Ammon's horn (tissue), 1 donor: ENCODE results near the gene RAB17.

ENCODE experiments used
- DNase-seq: peaks from one replicate; pipeline ENCODE4 v3.0.0-alpha.2; 2016; ENCODE audit warnings: low spot score

RAB17 gene

GRCh38 chr2:237558961-237559641 lies 31.4 kb downstream of the RAB17 start:
- DNase-seq = no peak

GRCh38 chr2:237557633-237558015 lies 32.9 kb downstream of the RAB17 start:
- DNase-seq = no peak

- DNase-seq = no peak
Observed at GRCh38 chr2:237556773-237557632, 33.5 kb downstream of the RAB17 start.

- DNase-seq = no peak
Observed at GRCh38 chr2:237555560-237555959, 35.0 kb downstream of the RAB17 start.

DNA sequence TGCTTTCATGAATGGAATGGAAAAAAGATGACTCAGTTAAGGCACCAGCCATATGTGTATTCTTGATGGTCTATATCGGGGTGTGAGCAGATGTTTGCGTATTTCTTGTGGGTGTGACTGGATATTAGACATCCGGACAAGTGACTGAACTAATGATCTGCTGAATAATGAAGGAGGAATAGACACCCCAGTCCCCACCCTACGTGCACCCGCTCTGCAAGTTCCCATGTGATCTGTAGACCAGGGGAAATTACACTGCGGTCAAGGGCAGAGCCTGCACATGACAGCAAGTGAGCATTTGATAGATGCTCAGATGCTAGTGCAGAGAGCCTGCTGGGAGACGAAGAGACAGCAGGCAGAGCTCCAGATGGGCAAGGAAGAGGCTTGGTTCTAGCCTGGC lies 36.6 kb downstream of the RAB17 start:
- DNase-seq = no peak

GRCh38 chr2:237552908-237553307 lies 37.6 kb downstream of the RAB17 start:
- no peak for DNase-seq

- DNase-seq = no peak
Observed at GRCh38 chr2:237551071-237551574, 39.4 kb downstream of the RAB17 start.

GRCh38 chr2:237549643-237550415 lies 40.7 kb downstream of the RAB17 start:
- no peak for DNase-seq

DNA sequence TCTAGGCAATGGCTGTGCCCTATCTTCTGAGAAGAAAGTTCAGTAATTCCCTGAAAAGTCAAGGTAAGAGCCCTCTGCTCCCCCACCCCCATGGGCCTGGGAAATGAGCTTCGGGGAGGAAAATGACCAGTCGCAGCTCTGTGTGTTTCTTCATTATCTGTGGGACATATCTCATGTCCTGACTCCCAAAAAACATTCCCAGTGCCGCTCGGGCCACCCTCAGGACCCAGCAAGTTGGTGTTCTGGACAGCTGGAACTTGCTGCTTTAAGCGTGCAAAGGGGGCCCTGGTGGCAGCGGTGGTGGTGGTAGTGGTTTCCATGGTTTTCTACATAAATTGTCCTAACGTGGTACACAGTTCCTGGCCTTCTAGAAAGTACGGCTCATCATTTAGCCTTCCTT lies 41.3 kb downstream of the RAB17 start:
- DNase-seq = no peak

- DNase-seq = no peak
Observed at GRCh38 chr2:237547841-237548416, 42.6 kb downstream of the RAB17 start.

DNA sequence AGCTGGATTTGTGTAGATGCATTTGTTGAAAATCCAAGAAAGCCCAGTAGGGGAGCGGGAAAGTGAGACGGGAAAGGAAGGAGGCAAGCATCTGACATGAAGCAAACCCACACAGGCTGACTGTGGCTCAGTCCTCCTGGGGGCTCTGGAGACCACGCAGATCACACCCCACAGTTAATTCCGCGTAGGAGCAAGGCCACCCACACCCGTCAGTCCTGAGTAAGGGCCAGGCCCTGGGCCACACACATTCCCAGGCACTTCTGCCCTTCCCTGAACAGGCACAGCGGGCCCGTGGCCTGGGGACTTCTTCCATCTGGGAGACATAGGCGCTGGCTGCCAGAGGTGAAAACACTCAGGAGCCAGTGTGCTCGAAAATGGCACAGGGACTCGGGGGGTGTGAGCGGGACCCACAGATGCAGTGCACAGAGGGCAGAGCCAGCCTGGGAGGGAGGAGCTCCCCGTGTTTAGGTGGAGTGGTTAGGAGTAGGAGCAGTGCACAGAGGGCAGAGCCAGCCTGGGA lies 43.6 kb downstream of the RAB17 start:
- no peak for DNase-seq

GRCh38 chr2:237546040-237546875 lies 44.3 kb downstream of the RAB17 start:
- DNase-seq = no peak

DNA sequence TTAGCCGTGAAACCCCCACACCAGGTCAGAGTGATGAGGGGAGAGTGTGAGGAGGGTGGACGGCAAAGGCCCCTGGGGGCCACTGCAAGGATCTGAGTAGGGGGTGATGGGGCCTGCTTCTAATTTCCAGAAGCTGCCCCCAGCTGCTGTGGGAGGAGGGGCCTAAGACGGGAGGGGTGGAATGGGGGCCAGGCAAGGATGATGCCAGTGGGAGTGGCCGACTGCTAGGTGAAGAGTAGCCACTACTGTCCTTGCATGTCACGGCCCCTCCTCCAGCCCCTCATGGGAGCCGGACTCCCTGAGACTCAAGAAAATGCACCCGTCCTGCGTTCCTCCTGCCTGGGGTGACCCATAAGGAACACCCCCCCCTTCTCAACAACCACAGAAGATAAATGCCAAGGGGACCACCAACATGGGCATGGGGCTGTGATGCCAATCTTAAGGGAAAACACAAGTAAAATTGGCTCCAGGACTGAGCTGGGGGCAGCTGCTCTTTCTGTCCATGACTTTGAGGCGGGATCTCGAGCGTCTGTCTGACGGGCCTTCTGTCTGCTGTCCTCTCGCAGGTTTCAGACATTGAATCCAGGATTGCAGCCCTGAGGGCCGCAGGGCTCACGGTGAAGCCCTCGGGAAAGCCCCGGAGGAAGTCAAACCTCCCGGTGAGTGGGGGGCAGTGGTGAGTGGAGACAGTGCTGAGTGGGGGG lies 48.4 kb downstream of the RAB17 start:
- no peak for DNase-seq

- no peak for DNase-seq
Observed at GRCh38 chr2:237541243-237541642, 49.3 kb downstream of the RAB17 start.

DNA sequence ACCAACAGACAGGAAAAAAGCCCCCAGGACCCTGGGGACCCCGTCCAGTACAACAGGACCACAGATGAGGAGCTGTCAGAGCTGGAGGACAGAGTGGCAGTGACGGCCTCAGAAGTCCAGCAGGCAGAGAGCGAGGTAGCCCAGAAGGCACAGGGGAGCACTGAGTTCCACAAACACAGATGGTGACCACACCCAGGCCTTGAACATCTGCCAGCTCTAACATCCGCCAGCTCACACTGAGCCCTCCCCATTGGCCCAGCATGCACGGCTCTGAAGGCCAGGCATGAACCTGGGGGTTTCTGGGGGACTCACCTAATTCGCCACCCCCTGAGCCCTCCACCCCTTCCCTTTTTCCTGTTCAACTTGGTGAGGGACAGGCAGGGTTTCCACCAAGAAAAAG lies 49.7 kb downstream of the RAB17 start:
- no peak for DNase-seq

DNA sequence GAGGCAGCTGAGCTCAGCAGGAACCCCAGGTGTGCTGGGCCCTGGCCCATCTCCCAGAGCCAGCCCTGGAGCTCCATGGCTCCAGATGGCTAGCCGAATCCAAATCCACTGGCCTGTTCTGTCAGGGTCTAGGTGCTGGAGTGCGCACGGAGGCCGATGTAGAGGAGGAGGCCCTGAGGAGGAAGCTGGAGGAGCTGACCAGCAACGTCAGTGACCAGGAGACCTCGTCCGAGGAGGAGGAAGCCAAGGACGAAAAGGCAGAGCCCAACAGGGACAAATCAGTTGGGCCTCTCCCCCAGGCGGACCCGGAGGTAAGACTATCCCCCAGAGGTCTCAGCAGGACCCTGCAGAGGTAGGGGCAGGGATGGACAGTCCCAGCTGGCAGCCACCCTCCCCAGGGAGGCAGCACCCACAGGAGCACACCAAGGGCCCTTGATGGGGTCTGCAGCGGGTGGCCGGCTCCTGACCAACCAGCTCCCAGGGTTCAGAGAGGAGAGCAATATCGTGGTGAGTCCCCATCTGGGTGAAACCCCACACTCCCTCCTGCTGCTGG lies 50.2 kb downstream of the RAB17 start:
- no peak for DNase-seq

DNA sequence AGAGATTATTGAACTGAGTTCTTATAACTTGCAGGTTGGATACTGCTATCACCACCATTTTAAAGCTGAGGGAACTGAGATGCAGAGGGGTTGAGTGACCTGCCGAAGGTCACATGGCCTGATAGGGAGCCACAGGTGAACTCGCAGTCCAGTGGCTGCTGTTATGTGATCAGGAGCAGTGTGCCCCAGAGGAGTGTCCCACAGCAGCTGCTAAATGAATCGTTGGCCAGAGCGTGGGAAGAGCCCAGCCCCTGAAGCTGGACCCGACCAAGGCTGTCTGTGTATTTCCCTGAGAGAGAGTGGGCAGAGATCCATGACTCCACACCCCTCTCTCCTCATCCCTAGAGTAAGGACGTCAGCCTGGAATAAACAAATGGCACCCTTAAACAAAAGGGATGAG lies 50.9 kb downstream of the RAB17 start:
- no peak for DNase-seq

- DNase-seq = no peak
Observed at GRCh38 chr2:237538901-237539300, 51.6 kb downstream of the RAB17 start.

- no peak for DNase-seq
Observed at GRCh38 chr2:237538001-237538720, 52.4 kb downstream of the RAB17 start.
